Lower lobe of right lung (tissue), 2 donors: ENCODE measurements around the gene RGL1. TPM values are rescaled to one million over a fixed set of nuclear protein-coding genes. Genes with fewer than 3 reads are reported as not detected.

Source experiments
- ATAC-seq, 2 donors: fragments of 200-7000 bp; cut with Tn5 transposase; one replicate each; pipeline ENCODE4 v1.9.1; 2020 to 2022; ENCODE audit warnings: mild to moderate bottlenecking in 2 of 2, moderate library complexity in 2 of 2
- DNase-seq: peaks from one replicate; pipeline ENCODE4 v3.0.0-alpha.2; 2020
- H3K27ac ChIP-seq: fragments of 200-600 bp; one replicate; pipeline ENCODE4 v1.8.0; 2022
- H3K27me3 ChIP-seq: fragments of 200-600 bp; one replicate; pipeline ENCODE4 v1.8.0; 2022; ENCODE audit warnings: low read depth
- H3K36me3 ChIP-seq: fragments of 200-600 bp; one replicate; pipeline ENCODE4 v1.8.0; 2022; ENCODE audit warnings: mild to moderate bottlenecking
- H3K4me1 ChIP-seq: fragments of 200-600 bp; one replicate; pipeline ENCODE4 v1.8.0; 2022
- H3K4me3 ChIP-seq: fragments of 200-600 bp; one replicate; pipeline ENCODE4 v1.8.0; 2022; ENCODE audit warnings: mild to moderate bottlenecking
- H3K9me3 ChIP-seq: fragments of 200-600 bp; one replicate; pipeline ENCODE4 v1.8.0; 2022
- intact Hi-C: fragments of 100-400 bp; cut with DNase I; formaldehyde crosslinking; loops from one replicate; pipeline ENCODE4 v1.11.0; 2022
- total RNA-seq: library from RNA; stranded (reverse); fragmentation: NEBNext Ultra II Directional; extraction: Animal tissue kit (Norgen Biotek cat#: 25700); gene quantifications from one replicate; pipeline ENCODE4 v1.2.1, GENCODE V29; 2021
- TF ChIP-seq, protein P1 (sequence below): fragments of 200-600 bp; IDR thresholded peaks from one replicate; pipeline ENCODE4 v1.8.0; 2022; ENCODE audit warnings: antibody characterized with exemption, mild to moderate bottlenecking
- donor health status: DM: no; HTN: yes; CAD: no; lungs with severe emphysema.

Gene RGL1
- total RNA-seq, 1 donor from 2014 or later, result 37.6 TPM

DNA sequence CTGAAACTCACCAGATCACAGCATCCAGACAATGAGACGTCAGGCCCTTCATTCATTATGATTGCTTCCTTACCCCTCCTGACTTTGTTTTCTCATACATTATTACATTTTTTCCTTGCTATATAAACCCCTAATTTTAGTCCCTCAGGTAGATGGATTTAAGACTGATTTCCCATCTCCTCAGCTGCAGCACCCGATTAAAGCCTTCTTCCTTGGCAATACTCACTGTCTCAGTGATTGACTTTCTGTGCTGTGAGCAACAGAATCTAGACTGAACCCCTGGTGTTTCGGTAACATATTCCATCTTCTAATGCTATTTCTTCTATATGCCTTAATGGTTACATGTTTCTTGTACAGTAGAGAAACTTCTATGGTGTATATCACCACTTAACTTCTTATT, 30.0 kb upstream of the RGL1 start:
- TF ChIP-seq, protein P1, sequence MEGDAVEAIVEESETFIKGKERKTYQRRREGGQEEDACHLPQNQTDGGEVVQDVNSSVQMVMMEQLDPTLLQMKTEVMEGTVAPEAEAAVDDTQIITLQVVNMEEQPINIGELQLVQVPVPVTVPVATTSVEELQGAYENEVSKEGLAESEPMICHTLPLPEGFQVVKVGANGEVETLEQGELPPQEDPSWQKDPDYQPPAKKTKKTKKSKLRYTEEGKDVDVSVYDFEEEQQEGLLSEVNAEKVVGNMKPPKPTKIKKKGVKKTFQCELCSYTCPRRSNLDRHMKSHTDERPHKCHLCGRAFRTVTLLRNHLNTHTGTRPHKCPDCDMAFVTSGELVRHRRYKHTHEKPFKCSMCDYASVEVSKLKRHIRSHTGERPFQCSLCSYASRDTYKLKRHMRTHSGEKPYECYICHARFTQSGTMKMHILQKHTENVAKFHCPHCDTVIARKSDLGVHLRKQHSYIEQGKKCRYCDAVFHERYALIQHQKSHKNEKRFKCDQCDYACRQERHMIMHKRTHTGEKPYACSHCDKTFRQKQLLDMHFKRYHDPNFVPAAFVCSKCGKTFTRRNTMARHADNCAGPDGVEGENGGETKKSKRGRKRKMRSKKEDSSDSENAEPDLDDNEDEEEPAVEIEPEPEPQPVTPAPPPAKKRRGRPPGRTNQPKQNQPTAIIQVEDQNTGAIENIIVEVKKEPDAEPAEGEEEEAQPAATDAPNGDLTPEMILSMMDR, result no peak
- Histone ChIP-seq H3K9me3 (peaks cover 7% of the 10 kb centered on the region), H3K27ac (no peak overlapping the region), H3K4me1 (no peaks in the 10 kb centered on the region), H3K27me3 (no peaks in the 10 kb centered on the region), H3K4me3 (no peak overlapping the region), H3K36me3 (no peaks in the 10 kb centered on the region)
- intact Hi-C loops, result no loop called here
- no peak for DNase-seq
- ATAC-seq, result no peak

DNA sequence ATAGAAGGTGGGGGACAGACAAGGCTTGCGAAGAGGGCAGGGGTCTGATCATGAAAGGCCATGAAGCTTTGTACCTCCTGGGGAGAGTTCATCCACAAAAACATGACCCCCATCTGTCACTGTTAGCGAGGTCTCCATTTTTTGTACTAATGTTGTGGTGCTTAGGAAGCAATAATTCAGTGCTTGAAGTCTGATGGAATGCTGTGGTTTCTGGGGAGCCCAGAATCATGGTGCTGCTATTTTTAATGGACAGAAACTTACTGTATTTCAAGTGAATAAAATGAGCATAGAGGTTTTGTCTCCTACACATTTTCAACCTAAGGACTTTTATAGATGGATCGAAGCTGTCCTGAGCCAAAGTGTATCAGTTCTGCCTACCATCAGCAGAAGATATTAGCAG, 28.2 kb upstream of the RGL1 start:
- Histone ChIP-seq H3K27ac (no peak overlapping the region), H3K27me3 (no peaks in the 10 kb centered on the region), H3K9me3 (no peaks in the 10 kb centered on the region), H3K4me3 (no peak overlapping the region), H3K4me1 (no peaks in the 10 kb centered on the region), H3K36me3 (no peaks in the 10 kb centered on the region)
- TF ChIP-seq, protein P1, result no peak
- DNase-seq (no peak), ATAC-seq (no peak)
- intact Hi-C loops, result no loop called here

DNA sequence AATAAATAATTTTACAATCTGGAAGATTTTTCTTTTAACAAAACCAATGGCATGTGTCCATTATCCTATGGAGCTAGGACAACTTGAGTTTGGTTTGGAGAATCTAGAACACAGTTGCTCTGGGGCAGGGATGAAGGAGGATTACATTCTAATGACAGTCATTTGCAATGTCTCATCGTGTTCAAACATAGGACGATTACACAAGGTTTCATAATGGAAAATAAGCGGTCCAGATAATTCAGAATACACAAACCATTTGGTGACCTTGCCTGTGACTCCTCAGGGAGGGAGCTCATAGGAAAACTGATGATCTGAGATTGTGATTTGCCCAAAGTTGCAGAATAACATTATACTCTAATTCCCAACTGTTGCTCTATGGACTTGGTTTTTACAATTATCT, 27.6 kb upstream of the RGL1 start:
- Histone ChIP-seq H3K9me3 (no peaks in the 10 kb centered on the region), H3K27ac (no peak overlapping the region), H3K4me3 (no peak overlapping the region), H3K27me3 (no peaks in the 10 kb centered on the region), H3K36me3 (no peaks in the 10 kb centered on the region), H3K4me1 (no peaks in the 10 kb centered on the region)
- intact Hi-C loops, result no loop called here
- TF ChIP-seq, protein P1, result no peak
- ATAC-seq (no peak), DNase-seq (no peak)

DNA sequence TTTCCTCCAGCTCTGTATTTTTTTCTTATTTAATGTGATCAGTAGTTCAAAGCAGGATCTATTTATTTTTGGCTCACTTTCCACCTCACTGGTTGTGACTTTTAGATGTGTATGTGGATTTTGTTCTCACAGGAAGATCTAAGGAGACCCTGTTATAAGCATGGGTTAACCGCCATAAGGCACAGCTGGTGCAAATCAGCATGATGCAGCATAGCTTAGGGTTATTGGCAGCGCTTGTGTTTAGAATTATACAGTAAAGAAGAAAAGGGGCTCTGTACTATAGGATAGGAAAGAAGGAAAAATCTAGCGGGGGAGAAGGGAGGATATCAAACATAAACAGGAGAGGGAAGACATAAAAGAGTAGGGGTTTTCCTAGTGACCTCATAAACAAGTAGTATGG, 26.9 kb upstream of the RGL1 start:
- H3K4me1 ChIP-seq, result no peaks in the 10 kb centered on the region
- ATAC-seq, result no peak
- TF ChIP-seq, protein P1, result no peak
- no peak overlapping the region for H3K4me3 ChIP-seq
- no peak overlapping the region for H3K27ac ChIP-seq
- intact Hi-C loops, result no loop called here
- no peaks in the 10 kb centered on the region for H3K27me3 ChIP-seq
- H3K36me3 ChIP-seq, result no peaks in the 10 kb centered on the region
- no peaks in the 10 kb centered on the region for H3K9me3 ChIP-seq
- no peak for DNase-seq

DNA sequence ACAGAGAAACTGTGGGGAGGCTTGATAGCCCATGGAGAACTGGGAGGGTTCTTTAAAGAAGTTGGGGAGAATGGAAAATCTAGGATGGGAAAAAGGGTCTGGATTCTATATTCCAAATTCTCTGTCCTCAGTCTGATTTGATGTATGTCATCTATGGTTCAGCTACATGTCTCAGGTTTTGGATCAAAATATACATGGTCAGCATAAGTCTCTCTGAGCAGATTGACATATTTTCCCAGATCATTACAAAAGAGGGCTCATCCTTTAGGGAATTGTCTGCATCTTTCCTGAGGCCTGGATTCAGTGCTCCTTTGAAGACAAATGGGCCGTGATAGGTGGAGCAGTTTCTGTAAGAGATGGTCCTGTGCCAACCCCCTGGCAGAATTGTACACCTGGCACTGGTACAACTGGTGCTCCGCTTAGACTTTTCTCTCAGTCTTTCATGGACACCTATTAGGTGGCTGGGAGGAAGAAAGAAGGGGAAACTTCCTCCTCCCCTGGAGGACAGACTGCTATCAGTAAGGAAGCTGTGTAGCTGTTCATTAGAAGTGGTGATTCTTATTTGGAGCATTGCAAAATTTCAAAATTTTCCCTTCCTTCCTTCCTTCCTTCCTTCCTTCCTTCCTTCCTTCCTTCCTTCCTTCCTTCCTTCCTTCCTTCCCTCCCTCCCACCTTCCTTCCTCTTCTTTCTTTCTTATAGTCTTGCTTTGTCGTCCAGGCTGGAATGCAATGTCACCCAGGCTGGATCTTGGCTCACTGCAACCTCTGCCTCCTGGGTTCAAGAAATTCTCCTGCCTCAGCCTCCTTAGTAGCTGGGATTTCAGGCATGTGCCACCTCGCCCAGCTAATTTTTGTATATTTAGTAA, 26.1 kb upstream of the RGL1 start:
- ATAC-seq, result no peak
- Histone ChIP-seq H3K4me3 (no peak overlapping the region), H3K36me3 (no peaks in the 10 kb centered on the region), H3K27ac (no peak overlapping the region), H3K4me1 (peaks cover under 1% of the 10 kb centered on the region), H3K27me3 (no peaks in the 10 kb centered on the region), H3K9me3 (no peaks in the 10 kb centered on the region)
- no peak for DNase-seq
- TF ChIP-seq, protein P1, result no peak
- intact Hi-C loops, result no loop called here
